Activated gamma-delta T cell treated with Interleukin-2 at 50 U/mL for 16 hours (primary cell): ENCODE data around the gene KRT5.

Experiments used
- DNase-seq: peaks from one replicate; pipeline ENCODE4 v3.0.0-alpha.2; 2020

The KRT5 gene

GRCh38 chr12:52535574-52535973 is 15.4 kb upstream of the KRT5 start:
- no peak for DNase-seq

- no peak for DNase-seq
Observed at GRCh38 chr12:52534482-52534881, 14.3 kb upstream of the KRT5 start.

GRCh38 chr12:52533686-52534470 is 13.7 kb upstream of the KRT5 start:
- no peak for DNase-seq

GRCh38 chr12:52532636-52533035 is 12.4 kb upstream of the KRT5 start:
- no peak for DNase-seq

- no peak for DNase-seq
Observed at GRCh38 chr12:52531566-52532300, 11.5 kb upstream of the KRT5 start.

- DNase-seq, result no peak
Observed at GRCh38 chr12:52530905-52531304, 10.7 kb upstream of the KRT5 start.

- DNase-seq, result no peak
Observed at GRCh38 chr12:52530366-52530765, 10.2 kb upstream of the KRT5 start.

- DNase-seq, result no peak
Observed at GRCh38 chr12:52529846-52530245, 9.7 kb upstream of the KRT5 start.

GRCh38 chr12:52529417-52529816 is 9.2 kb upstream of the KRT5 start:
- no peak for DNase-seq

- no peak for DNase-seq
Observed at GRCh38 chr12:52528641-52529143, 8.5 kb upstream of the KRT5 start.

GRCh38 chr12:52527121-52527800 is 7.1 kb upstream of the KRT5 start:
- DNase-seq, result no peak

- no peak for DNase-seq
Observed at GRCh38 chr12:52526511-52526951, 6.3 kb upstream of the KRT5 start.

GRCh38 chr12:52525661-52526499 is 5.7 kb upstream of the KRT5 start:
- no peak for DNase-seq

- no peak for DNase-seq
Observed at GRCh38 chr12:52524898-52525591, 4.9 kb upstream of the KRT5 start.

- no peak for DNase-seq
Observed at GRCh38 chr12:52524241-52524897, 4.2 kb upstream of the KRT5 start.

GRCh38 chr12:52523824-52524223 is 3.6 kb upstream of the KRT5 start:
- DNase-seq, result no peak

- no peak for DNase-seq
Observed at GRCh38 chr12:52522346-52523011, 2.3 kb upstream of the KRT5 start.

GRCh38 chr12:52521568-52522266 is 1.5 kb upstream of the KRT5 start:
- no peak for DNase-seq

GRCh38 chr12:52521175-52521567 is 977 bp upstream of the KRT5 start:
- DNase-seq, result no peak

- no peak for DNase-seq
Observed at GRCh38 chr12:52519387-52519703, 849 bp downstream of the KRT5 start.
